GM23248 (cell line): ENCODE data around the gene IQGAP3. TPM values are rescaled to one million over a fixed set of nuclear protein-coding genes. Genes with fewer than 3 reads are reported as not detected.

Source experiments
- DNase-seq: peaks from one replicate; pipeline ENCODE4 v3.0.0-alpha.2; 2015
- H2AFZ ChIP-seq: fragments of 200-600 bp; sonication (generic); 2 replicates; pipeline ENCODE4 v1.6.1; 2016; ENCODE audit warnings: antibody characterized with exemption
- H3F3A ChIP-seq: fragments of 200-600 bp; sonication (generic); 2 replicates; pipeline ENCODE4 v1.6.1; 2016; ENCODE audit warnings: mild to moderate bottlenecking, antibody characterized with exemption, mixed run types; ENCODE audit not compliant: insufficient read depth
- H3K27ac ChIP-seq: fragments of 200-600 bp; sonication (generic); 2 replicates; pipeline ENCODE4 v1.5.1; 2016; ENCODE audit warnings: mild to moderate bottlenecking
- H3K27me3 ChIP-seq: fragments of 200-600 bp; sonication (generic); replicated peaks from 2 replicates; pipeline ENCODE4 v1.6.1; 2016; ENCODE audit warnings: mild to moderate bottlenecking; ENCODE audit not compliant: insufficient read depth
- H3K36me3 ChIP-seq: fragments of 200-600 bp; sonication (generic); 2 replicates; pipeline ENCODE4 v1.6.1; 2016; ENCODE audit warnings: low read depth, mild to moderate bottlenecking
- H3K4me1 ChIP-seq: fragments of 200-600 bp; sonication (generic); 2 replicates; pipeline ENCODE4 v1.6.1; 2016; ENCODE audit warnings: mild to moderate bottlenecking; ENCODE audit not compliant: insufficient read depth
- H3K4me2 ChIP-seq: fragments of 200-600 bp; sonication (generic); one replicate; pipeline ENCODE4 v1.6.1; 2016; ENCODE audit warnings: mild to moderate bottlenecking; ENCODE audit not compliant: unreplicated experiment
- H3K4me3 ChIP-seq: fragments of 200-600 bp; sonication (generic); 2 replicates; pipeline ENCODE4 v1.5.1; 2016; ENCODE audit warnings: mild to moderate bottlenecking
- H3K79me2 ChIP-seq: fragments of 200-600 bp; sonication (generic); 2 replicates; pipeline ENCODE4 v1.6.1; 2016; ENCODE audit warnings: mild to moderate bottlenecking; ENCODE audit not compliant: insufficient read depth
- H3K9ac ChIP-seq: fragments of 200-600 bp; sonication (generic); 2 replicates; pipeline ENCODE4 v1.6.1; 2016; ENCODE audit warnings: mild to moderate bottlenecking
- H3K9me2 ChIP-seq: fragments of 200-600 bp; sonication (generic); 2 replicates; pipeline ENCODE4 v1.6.1; 2016; ENCODE audit warnings: mixed run types, mild to moderate bottlenecking, moderate library complexity; ENCODE audit not compliant: insufficient read depth
- H3K9me3 ChIP-seq: fragments of 200-600 bp; sonication (generic); one replicate; pipeline ENCODE4 v1.6.1; 2017; ENCODE audit warnings: low read depth
- H4K20me1 ChIP-seq: fragments of 200-600 bp; sonication (generic); 2 replicates; pipeline ENCODE4 v1.6.0; 2016; ENCODE audit not compliant: insufficient read depth
- EZH2 ChIP-seq: fragments of 200-600 bp; sonication (generic); IDR thresholded peaks from 2 replicates; pipeline ENCODE4 v1.6.1; 2018; ENCODE audit warnings: antibody characterized with exemption, mild to moderate bottlenecking; ENCODE audit not compliant: insufficient read depth, poor library complexity, severe bottlenecking
- EZH2phosphoT487 ChIP-seq: fragments of 200-600 bp; sonication (generic); IDR thresholded peaks from 2 replicates; pipeline ENCODE4 v1.6.1; 2018; ENCODE audit warnings: antibody characterized with exemption, moderate library complexity, mild to moderate bottlenecking, low read depth; ENCODE audit not compliant: insufficient read depth
- WGBS, 2 experiments: methylation state at CpG; one replicate each; pipeline ENCODE4 v1.1.6; 2015 to 2017; ENCODE audit warnings: low lambda C conversion rate in 2 of 2, low coverage in 1 of 2; ENCODE audit errors: missing lambda C conversion rate in 2 of 2; 5-methylcytosine and 5-hydroxymethylcytosine counted together
- in situ Hi-C: fragments of 300-500 bp; cut with MboI; formaldehyde crosslinking; loops from 2 replicates; pipeline ENCODE4 v1.15.0; 2020
- polyA plus RNA-seq: library from polyadenylated mRNA; unstranded; fragments of >200 nt; fragmentation: Nextera tagmentation; extraction: Ambion mirVana; gene quantifications from 2 replicates; pipeline ENCODE4 v1.2.1, GENCODE V29; 2016
- total RNA-seq: library from RNA; depleted of rRNA; stranded (reverse); fragments of >200 nt; shearing (Covaris generic); gene quantifications from 2 replicates; pipeline ENCODE4 v1.2.3, GENCODE V29; 2014

The IQGAP3 gene
- total and polyA plus RNA-seq, 2 experiments from 2014 or later, result 5.6 to 14.7 TPM

DNA sequence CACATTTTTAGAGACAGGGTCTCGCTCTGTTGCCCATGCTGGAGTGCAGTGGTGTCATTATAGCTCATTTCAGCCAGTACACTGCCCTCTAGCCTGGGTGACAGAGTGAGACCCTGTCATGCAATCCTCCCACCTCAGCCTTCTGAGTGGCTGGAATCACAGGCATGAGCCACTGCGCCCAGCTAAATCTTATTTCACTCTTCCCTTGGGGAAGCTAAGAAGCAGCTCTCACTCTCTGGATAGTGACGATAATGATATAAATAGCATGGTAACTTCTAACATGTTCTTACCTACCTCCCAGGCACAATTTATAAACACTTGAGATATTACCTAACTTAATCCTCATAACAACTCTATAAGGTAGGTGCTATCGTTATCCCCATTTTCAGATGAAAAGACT, 24.9 kb downstream of the IQGAP3 start:
- no peaks in the 10 kb centered on the region for H3K79me2 ChIP-seq
- DNase-seq, result no peak
- no peaks in the 10 kb centered on the region for H4K20me1 ChIP-seq
- peaks cover 9% of the 10 kb centered on the region for H3K4me1 ChIP-seq
- H3K9ac ChIP-seq, result no peak overlapping the region
- no peak overlapping the region for H3K4me2 ChIP-seq
- no peak overlapping the region for H3K27ac ChIP-seq
- no peaks in the 10 kb centered on the region for H3K9me3 ChIP-seq
- no peak overlapping the region for H3K4me3 ChIP-seq
- WGBS, 2 experiments, result 96 to 97% methylated on average over 4 of the region's 4 CpGs
- H3K27me3 ChIP-seq, result no peaks in the 10 kb centered on the region
- no peaks in the 10 kb centered on the region for H3K36me3 ChIP-seq
- no peaks in the 10 kb centered on the region for H3K9me2 ChIP-seq
- no peaks in the 10 kb centered on the region for H3F3A ChIP-seq
- H2AFZ ChIP-seq, result no peak overlapping the region
- TF ChIP-seq EZH2, result no peak
- in situ Hi-C loops, result no loop called here

GRCh38 chr1:156546267-156546666, 26.1 kb downstream of the IQGAP3 start:
- Histone ChIP-seq H3K27me3 (no peaks in the 10 kb centered on the region), H3K79me2 (no peaks in the 10 kb centered on the region), H3K9me3 (no peaks in the 10 kb centered on the region), H4K20me1 (no peaks in the 10 kb centered on the region), H3K36me3 (no peaks in the 10 kb centered on the region), H2AFZ (no peak overlapping the region), H3K27ac (no peak overlapping the region), H3K4me2 (no peak overlapping the region), H3F3A (no peaks in the 10 kb centered on the region), H3K9ac (no peak overlapping the region), H3K9me2 (no peaks in the 10 kb centered on the region), H3K4me3 (no peak overlapping the region), H3K4me1 (no peaks in the 10 kb centered on the region)
- in situ Hi-C loops, result no loop called here
- WGBS, 2 experiments, result 97 to 98% methylated on average over 3 of the region's 3 CpGs
- TF ChIP-seq EZH2phosphoT487 (no peak), EZH2 (no peak)
- peak; percentile 5 for DNase-seq

DNA sequence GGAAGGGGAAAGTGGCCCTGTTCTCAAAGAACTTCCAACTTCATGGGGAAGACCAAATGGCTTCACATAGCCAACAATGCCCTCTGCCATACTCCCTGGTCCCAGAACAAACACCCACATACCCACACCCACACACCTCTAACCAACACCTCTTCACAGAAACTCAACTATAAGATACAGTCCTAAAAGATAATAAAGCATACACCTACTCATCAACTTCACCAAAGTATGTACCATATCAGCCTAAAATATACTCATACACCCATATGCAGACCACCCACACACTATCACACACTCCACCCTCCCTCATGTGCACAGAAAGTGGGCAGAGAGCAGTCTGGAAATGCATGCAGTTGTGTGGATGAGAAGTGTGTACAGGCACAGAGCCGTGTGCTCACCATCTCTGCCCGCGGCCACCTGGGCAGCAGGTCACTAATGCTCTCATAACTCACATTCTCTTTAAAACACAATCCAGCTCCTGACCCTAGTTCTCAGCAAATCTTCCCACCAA, 27.7 kb downstream of the IQGAP3 start:
- no peak overlapping the region for H3K27ac ChIP-seq
- no peaks in the 10 kb centered on the region for H3K79me2 ChIP-seq
- no peak for DNase-seq
- no peaks in the 10 kb centered on the region for H3K4me1 ChIP-seq
- WGBS, 2 experiments, result 95 to 99% methylated on average over 3 of the region's 3 CpGs
- H3K9me2 ChIP-seq, result no peaks in the 10 kb centered on the region
- no peaks in the 10 kb centered on the region for H3K27me3 ChIP-seq
- H4K20me1 ChIP-seq, result no peaks in the 10 kb centered on the region
- H3K36me3 ChIP-seq, result no peaks in the 10 kb centered on the region
- TF ChIP-seq EZH2phosphoT487 (no peak), EZH2 (no peak)
- in situ Hi-C loops, result no loop called here
- H3K4me2 ChIP-seq, result no peak overlapping the region
- H3K9ac ChIP-seq, result no peak overlapping the region
- H2AFZ ChIP-seq, result no peak overlapping the region
- H3K9me3 ChIP-seq, result no peaks in the 10 kb centered on the region
- no peak overlapping the region for H3K4me3 ChIP-seq
- no peaks in the 10 kb centered on the region for H3F3A ChIP-seq

DNA sequence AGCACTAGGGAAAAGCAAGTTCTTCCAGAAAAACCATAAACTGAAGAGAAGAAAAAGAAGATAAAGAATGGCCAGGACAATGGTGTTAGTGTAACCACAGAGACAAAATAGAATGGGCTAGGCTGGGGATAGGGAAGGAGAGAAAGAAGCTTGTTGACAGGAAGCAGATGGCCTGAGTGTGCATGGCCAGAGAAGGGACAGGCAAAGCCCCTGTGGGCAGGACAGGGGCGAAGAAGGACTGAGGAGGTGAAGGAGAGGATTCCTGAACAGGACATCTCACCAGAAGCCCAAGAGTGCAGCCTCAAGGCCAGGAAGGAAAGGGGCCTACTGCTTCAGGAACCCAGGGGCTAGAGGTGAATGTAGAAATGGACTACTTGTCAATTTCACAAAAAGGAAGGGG, 29.3 kb downstream of the IQGAP3 start:
- Histone ChIP-seq H3K9me3 (no peaks in the 10 kb centered on the region), H3K4me1 (no peaks in the 10 kb centered on the region), H3K36me3 (no peaks in the 10 kb centered on the region), H3K79me2 (no peaks in the 10 kb centered on the region), H2AFZ (no peak overlapping the region), H3K4me3 (no peak overlapping the region), H3K27me3 (no peaks in the 10 kb centered on the region), H3F3A (no peaks in the 10 kb centered on the region), H3K9me2 (no peaks in the 10 kb centered on the region), H3K9ac (no peak overlapping the region), H4K20me1 (no peaks in the 10 kb centered on the region), H3K4me2 (no peak overlapping the region), H3K27ac (no peak overlapping the region)
- no peak for DNase-seq
- in situ Hi-C loops, result no loop called here
- 95 to 100% methylated on average over 1 of the region's 1 CpG for WGBS, 2 experiments
- TF ChIP-seq EZH2, result no peak
- TF ChIP-seq EZH2phosphoT487, result no peak

GRCh38 chr1:156540955-156541354, 31.4 kb downstream of the IQGAP3 start:
- H3K9me3 ChIP-seq, result no peaks in the 10 kb centered on the region
- H3K4me2 ChIP-seq, result no peak overlapping the region
- no peak overlapping the region for H2AFZ ChIP-seq
- no peak overlapping the region for H3K4me3 ChIP-seq
- no peaks in the 10 kb centered on the region for H3K9me2 ChIP-seq
- H3K27me3 ChIP-seq, result no peaks in the 10 kb centered on the region
- 94 to 100% methylated on average over 2 of the region's 2 CpGs for WGBS, 2 experiments
- no peak overlapping the region for H3K27ac ChIP-seq
- in situ Hi-C loops, result no loop called here
- H3K36me3 ChIP-seq, result no peaks in the 10 kb centered on the region
- H3K79me2 ChIP-seq, result no peaks in the 10 kb centered on the region
- H3K9ac ChIP-seq, result no peak overlapping the region
- no peaks in the 10 kb centered on the region for H4K20me1 ChIP-seq
- DNase-seq, result peak; percentile 57
- H3F3A ChIP-seq, result no peaks in the 10 kb centered on the region
- TF ChIP-seq EZH2phosphoT487, result no peak
- no peak for TF ChIP-seq EZH2
- no peaks in the 10 kb centered on the region for H3K4me1 ChIP-seq
